Measurements from ENCODE around the gene CTCF. TPM values are rescaled to one million over a fixed set of nuclear protein-coding genes. Genes with fewer than 3 reads are reported as not detected.
"Not testable (repeated sequence)": the region's sequence is repeated elsewhere in the genome, so short reads cannot be mapped to it uniquely, and the experiment has no call there.

Gene CTCF
- total RNA-seq, 2 donors from 2014 or later, result 24.5 to 31.6 TPM

DNA sequence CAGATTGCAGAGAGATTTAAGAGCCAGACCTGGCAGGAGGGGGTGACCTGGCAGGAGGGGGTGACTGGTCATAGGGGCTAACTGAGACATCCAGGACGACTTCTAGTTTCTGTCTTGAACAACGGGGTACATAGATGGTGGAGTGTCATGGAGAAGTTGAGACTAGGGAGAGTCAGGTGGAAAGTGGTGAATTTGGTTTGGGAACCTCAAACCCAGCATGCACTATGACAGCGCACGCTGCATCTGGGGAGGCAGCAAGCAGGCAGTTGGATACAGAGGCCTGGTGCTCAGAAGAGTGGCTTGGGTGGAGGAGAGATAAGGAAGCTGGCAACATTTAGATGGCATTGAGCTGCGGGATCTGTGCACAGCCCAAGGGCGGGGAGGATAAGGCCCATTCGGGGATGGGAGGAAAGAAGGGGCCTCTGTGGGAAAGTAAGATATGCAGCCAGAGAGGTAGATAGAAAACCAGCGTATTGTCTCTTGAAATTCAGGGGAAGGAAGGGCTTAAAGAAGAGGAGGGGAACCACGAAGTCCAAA is 29.2 kb upstream of the CTCF start:
- Histone ChIP-seq H3K36me3 (no peaks in the 10 kb centered on the region), H3K27ac (no peak overlapping the region), H3K9me3 (no peaks in the 10 kb centered on the region), H3K4me3 (no peak overlapping the region), H3K4me1 (peaks cover 0 to 65% of the 10 kb centered on the region in 2 donors), H3K27me3 (no peaks in the 10 kb centered on the region)
- TF ChIP-seq, protein P1, sequence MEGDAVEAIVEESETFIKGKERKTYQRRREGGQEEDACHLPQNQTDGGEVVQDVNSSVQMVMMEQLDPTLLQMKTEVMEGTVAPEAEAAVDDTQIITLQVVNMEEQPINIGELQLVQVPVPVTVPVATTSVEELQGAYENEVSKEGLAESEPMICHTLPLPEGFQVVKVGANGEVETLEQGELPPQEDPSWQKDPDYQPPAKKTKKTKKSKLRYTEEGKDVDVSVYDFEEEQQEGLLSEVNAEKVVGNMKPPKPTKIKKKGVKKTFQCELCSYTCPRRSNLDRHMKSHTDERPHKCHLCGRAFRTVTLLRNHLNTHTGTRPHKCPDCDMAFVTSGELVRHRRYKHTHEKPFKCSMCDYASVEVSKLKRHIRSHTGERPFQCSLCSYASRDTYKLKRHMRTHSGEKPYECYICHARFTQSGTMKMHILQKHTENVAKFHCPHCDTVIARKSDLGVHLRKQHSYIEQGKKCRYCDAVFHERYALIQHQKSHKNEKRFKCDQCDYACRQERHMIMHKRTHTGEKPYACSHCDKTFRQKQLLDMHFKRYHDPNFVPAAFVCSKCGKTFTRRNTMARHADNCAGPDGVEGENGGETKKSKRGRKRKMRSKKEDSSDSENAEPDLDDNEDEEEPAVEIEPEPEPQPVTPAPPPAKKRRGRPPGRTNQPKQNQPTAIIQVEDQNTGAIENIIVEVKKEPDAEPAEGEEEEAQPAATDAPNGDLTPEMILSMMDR (IDR thresholded peaks at IDR 0.05), result no peak
- no peak for DNase-seq (ENCODE audit: low spot score)

GRCh38 chr16:67533987-67534386 is 28.3 kb upstream of the CTCF start:
- H3K4me3 ChIP-seq; DNase-seq (ENCODE audit: low spot score); H3K36me3 ChIP-seq; H3K27me3 ChIP-seq; H3K9me3 ChIP-seq; H3K27ac ChIP-seq: not testable (repeated sequence)
- peaks cover 0 to 70% of the 10 kb centered on the region in 2 donors for H3K4me1 ChIP-seq

- Histone ChIP-seq H3K4me3 (no peak overlapping the region), H3K9me3 (no peaks in the 10 kb centered on the region), H3K27me3 (no peaks in the 10 kb centered on the region), H3K4me1 (peaks cover 0 to 75% of the 10 kb centered on the region in 2 donors), H3K27ac (no peak overlapping the region), H3K36me3 (no peaks in the 10 kb centered on the region)
- TF ChIP-seq, protein P1 (IDR thresholded peaks at IDR 0.05), result no peak
- no peak for DNase-seq (ENCODE audit: low spot score)
These were observed 27.9 kb upstream of the CTCF start for GRCh38 chr16:67534431-67534830.

GRCh38 chr16:67535201-67535600 is 27.1 kb upstream of the CTCF start:
- no peak overlapping the region for H3K4me3 ChIP-seq
- peaks cover 6% of the 10 kb centered on the region for H3K36me3 ChIP-seq
- H3K27ac ChIP-seq, result no peak overlapping the region
- no peak for DNase-seq (ENCODE audit: low spot score)
- TF ChIP-seq, protein P1 (IDR thresholded peaks at IDR 0.05), result no peak
- no peaks in the 10 kb centered on the region for H3K9me3 ChIP-seq
- no peaks in the 10 kb centered on the region for H3K27me3 ChIP-seq
- H3K4me1 ChIP-seq, result peaks cover 0 to 80% of the 10 kb centered on the region in 2 donors

- H3K27ac ChIP-seq, result peak overlapping the region; percentile 85 to 89
- H3K4me1 ChIP-seq, result peaks cover 0 to 79% of the 10 kb centered on the region in 2 donors
- TF ChIP-seq, protein P1 (IDR thresholded peaks at IDR 0.05), result no peak
- no peak for DNase-seq (ENCODE audit: low spot score)
- H3K27me3 ChIP-seq, result no peaks in the 10 kb centered on the region
- H3K9me3 ChIP-seq, result no peaks in the 10 kb centered on the region
- H3K4me3 ChIP-seq, result peak overlapping the region; percentile 61 to 73
- H3K36me3 ChIP-seq, result peaks cover 26% of the 10 kb centered on the region
These were observed 25.1 kb upstream of the CTCF start for GRCh38 chr16:67537270-67537635.

GRCh38 chr16:67537636-67538591 is 24.4 kb upstream of the CTCF start:
- Histone ChIP-seq H3K4me3 (peak overlapping the region; percentile 61 to 73), H3K36me3 (peaks cover 33% of the 10 kb centered on the region), H3K27ac (peak overlapping the region; percentile 85 to 89), H3K27me3 (no peaks in the 10 kb centered on the region), H3K9me3 (no peaks in the 10 kb centered on the region), H3K4me1 (peaks cover 0 to 79% of the 10 kb centered on the region in 2 donors)
- TF ChIP-seq, protein P1 (IDR thresholded peaks at IDR 0.05), result no peak
- DNase-seq (ENCODE audit: low spot score), result no peak

Measured in right atrium auricular region (tissue), 2 donors.